ENCODE data around the gene ABI2.

Gene ABI2

DNA sequence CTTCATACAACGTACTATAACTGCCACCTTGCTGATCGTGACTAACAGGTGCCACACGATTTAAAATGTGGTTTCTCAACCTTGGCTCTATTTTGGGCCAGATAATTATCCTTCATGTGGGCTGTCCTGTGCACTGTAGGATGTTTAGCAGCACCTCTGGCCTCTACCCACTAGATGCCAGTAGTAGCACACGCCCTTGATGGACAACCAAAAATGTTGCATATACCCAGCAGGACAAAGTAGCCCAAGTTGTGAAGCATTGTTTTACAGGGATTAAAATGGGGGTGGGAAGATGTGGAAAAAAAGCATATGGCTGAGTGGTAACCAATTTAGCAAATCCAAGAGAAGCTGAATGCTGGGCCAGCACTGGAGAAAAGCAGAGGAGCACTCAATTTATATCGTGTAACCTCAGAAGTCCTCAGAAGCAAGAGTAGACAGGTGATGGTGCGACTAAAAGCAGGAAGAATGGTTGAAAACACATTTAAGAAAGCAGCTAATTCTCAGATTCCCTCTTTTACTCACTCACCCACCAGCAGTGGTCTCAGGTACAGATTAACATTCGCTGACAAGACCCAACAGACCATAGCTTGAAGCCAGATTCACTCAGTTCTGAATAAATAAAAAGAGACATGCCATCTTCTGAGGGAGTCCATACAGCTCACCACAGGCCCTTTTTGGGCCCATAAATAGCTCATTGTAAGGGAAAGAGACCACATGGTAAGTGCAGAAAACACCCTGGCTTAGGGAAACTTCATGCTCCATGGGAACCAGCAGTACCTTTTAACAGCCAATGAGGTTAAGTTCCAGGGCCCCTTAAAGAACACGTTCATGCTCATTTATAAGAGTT lies 156.3 kb downstream of the ABI2 start:
- DNase-seq (peak; percentile 33), ATAC-seq (peak; percentile 86)

DNA sequence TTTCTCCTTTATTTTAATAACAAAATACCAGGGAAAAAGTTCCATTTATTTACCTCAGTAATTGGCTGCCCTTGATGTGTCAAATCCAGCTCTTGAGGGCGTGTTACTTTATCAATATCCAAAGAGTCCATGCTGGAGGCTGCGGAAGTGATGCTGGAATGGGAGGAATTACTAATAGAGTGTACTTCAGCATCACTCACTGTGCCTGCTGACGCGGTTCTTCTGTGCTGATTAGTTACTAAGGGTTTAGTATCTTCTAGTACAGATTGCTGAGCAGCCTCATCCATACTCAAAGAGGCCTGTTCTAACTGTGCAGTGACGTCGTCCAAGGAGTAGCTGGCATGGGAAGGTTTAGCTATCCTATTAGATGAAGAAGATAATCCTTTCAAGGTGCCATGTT lies 161.3 kb downstream of the ABI2 start:
- ATAC-seq = no peak
- no peak for DNase-seq

DNA sequence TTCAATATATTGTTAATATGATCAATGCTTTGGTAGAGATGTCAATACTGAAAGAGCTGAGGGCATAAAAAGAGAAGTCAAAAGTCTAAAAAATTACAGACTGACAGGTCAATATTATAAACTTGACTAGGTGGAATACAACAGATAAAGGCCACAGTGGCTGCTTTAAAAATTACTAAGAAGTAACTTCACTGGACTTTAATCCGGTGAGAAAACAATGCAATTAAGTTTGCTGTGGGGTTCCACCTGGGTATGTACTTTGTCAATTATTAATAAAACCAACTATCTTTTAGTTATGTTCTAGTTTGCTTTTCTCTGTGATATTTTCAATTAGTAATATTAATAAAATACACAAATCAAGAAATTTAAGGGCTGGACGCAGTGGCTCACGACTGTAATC lies 162.2 kb downstream of the ABI2 start:
- ATAC-seq (no peak), DNase-seq (no peak)

DNA sequence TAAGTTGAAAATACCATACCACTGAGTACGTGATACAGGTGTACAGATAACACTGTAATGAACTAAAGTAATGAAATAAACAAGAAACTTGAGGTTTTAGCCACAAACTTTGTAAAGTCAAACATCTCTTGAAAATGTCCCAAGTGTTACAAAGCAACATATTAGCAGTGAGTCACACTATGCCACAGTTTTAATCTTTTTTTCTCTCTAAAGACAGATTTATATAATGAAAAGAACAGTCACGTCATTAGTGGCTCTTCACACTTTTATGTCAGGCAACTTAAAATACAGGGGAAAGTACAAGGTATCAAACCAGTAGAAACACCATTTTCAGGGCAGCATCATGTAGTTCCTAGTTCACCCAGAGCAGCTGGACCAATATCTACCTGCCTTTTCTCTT lies 164.8 kb downstream of the ABI2 start:
- DNase-seq (no peak), ATAC-seq (no peak)
